A673 (cell line): ENCODE measurements around the gene ECI2. TPM values are rescaled to one million over a fixed set of nuclear protein-coding genes. Genes with fewer than 3 reads are reported as not detected.

Experiments used
- BruUV-seq: library from RNA; stranded (reverse); fragments of 400-500 nt; replicated peaks from 2 replicates; lab custom pipeline; 2021; lab: Mats Ljungman, UMichigan
- CTCF ChIA-PET: fragments of 300-600 bp; sonication (Branson Sonifier 250); formaldehyde crosslinking; loops from one replicate; lab custom pipeline; 2022; ENCODE audit warnings: antibody characterized with exemption; lab: Charles Lee
- POLR2A ChIA-PET: fragments of 300-600 bp; sonication (Branson Sonifier 250); formaldehyde crosslinking; loops from one replicate; lab custom pipeline; 2022; ENCODE audit warnings: antibody characterized with exemption; ENCODE audit not compliant: low non-redundant PET; lab: Charles Lee
- DNase-seq: peaks from one replicate; pipeline ENCODE4 v3.0.0-alpha.2; 2015; ENCODE audit warnings: low spot score
- H3K27ac ChIP-seq: fragments of 200-600 bp; sonication (generic); 2 replicates; pipeline ENCODE4 v1.5.1; 2016; ENCODE audit warnings: mixed run types, low read depth, mild to moderate bottlenecking, mixed read lengths, antibody characterized with exemption, low read length; ENCODE audit not compliant: poor library complexity, severe bottlenecking
- H3K27me3 ChIP-seq: fragments of 200-600 bp; sonication (generic); replicated peaks from 2 replicates; pipeline ENCODE4 v1.6.1; 2017; ENCODE audit warnings: mixed run types, low read depth, mild to moderate bottlenecking, mixed read lengths, antibody characterized with exemption, low read length; ENCODE audit not compliant: insufficient read depth, poor library complexity
- H3K36me3 ChIP-seq: fragments of 200-600 bp; sonication (generic); 2 replicates; pipeline ENCODE4 v1.6.1; 2016; ENCODE audit warnings: mixed run types, mild to moderate bottlenecking, mixed read lengths, antibody characterized with exemption, low read length; ENCODE audit not compliant: insufficient read depth, poor library complexity, severe bottlenecking
- H3K4me1 ChIP-seq: fragments of 200-600 bp; sonication (generic); 2 replicates; pipeline ENCODE4 v1.6.1; 2017; ENCODE audit warnings: mixed run types, mild to moderate bottlenecking, mixed read lengths, antibody characterized with exemption, low read length; ENCODE audit not compliant: insufficient read depth, poor library complexity, severe bottlenecking
- H3K4me3 ChIP-seq: fragments of 200-600 bp; sonication (generic); 2 replicates; pipeline ENCODE4 v1.5.1; 2016; ENCODE audit warnings: low read depth, mixed run types, mild to moderate bottlenecking, mixed read lengths, low read length; ENCODE audit not compliant: poor library complexity, severe bottlenecking
- H3K9me3 ChIP-seq: fragments of 200-600 bp; sonication (generic); 2 replicates; pipeline ENCODE4 v1.6.1; 2016; ENCODE audit warnings: mixed run types, low read depth, mild to moderate bottlenecking, mixed read lengths, antibody characterized with exemption, low read length; ENCODE audit not compliant: poor library complexity, severe bottlenecking
- EZH2 ChIP-seq: fragments of 200-600 bp; sonication (generic); IDR thresholded peaks from 2 replicates; pipeline ENCODE4 v1.6.1; 2017; ENCODE audit warnings: borderline replicate concordance, low read depth, mild to moderate bottlenecking, mixed read lengths, antibody characterized with exemption, low read length; ENCODE audit not compliant: poor library complexity, severe bottlenecking
- intact Hi-C: fragments of 100-400 bp; cut with micrococcal nuclease; formaldehyde crosslinking; loops from one replicate; pipeline ENCODE4 v1.10.0; 2022; ENCODE audit not compliant: unreplicated experiment
- total RNA-seq: library from RNA; stranded (reverse); gene quantifications from 2 replicates; pipeline ENCODE4 v1.2.3, GENCODE V29; 2021
- TF ChIP-seq, protein P1 (sequence below): fragments of 300-800, 200-600 bp; sonication (generic); conservative IDR thresholded peaks from 2 replicates; pipeline ENCODE4 v1.5.1; 2017; ENCODE audit warnings: low read depth, mild to moderate bottlenecking, antibody characterized with exemption, low read length, moderate library complexity, mixed read lengths

The ECI2 gene
- total RNA-seq, 1 experiment from 2014 or later, result 56.3 TPM

DNA sequence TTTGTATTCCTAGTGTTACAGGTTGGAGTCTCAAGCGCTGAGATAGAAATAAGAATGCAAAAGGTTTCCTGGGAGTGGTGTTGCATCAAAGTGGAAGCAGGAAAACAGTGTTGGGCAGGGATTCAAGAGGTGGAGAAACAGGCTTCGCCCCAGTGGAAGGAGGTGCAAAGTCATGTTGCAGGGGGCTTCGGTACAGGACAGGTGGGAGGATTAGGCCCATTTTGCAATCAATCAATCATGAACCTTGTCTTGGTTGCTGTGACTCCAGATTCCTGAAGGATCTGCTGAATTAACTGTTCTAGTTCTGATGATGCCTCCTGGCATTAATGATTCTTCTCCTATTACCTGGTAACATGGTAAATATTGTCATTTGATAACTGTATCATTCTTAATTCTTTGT is 34.1 kb downstream of the ECI2 start:
- Histone ChIP-seq H3K4me1 (no peaks in the 10 kb centered on the region), H3K27ac (no peak overlapping the region), H3K9me3 (no peaks in the 10 kb centered on the region), H3K27me3 (peaks cover 10% of the 10 kb centered on the region), H3K4me3 (no peak overlapping the region), H3K36me3 (no peaks in the 10 kb centered on the region)
- BruUV-seq, result no TSS peak
- TF ChIP-seq, protein P1, sequence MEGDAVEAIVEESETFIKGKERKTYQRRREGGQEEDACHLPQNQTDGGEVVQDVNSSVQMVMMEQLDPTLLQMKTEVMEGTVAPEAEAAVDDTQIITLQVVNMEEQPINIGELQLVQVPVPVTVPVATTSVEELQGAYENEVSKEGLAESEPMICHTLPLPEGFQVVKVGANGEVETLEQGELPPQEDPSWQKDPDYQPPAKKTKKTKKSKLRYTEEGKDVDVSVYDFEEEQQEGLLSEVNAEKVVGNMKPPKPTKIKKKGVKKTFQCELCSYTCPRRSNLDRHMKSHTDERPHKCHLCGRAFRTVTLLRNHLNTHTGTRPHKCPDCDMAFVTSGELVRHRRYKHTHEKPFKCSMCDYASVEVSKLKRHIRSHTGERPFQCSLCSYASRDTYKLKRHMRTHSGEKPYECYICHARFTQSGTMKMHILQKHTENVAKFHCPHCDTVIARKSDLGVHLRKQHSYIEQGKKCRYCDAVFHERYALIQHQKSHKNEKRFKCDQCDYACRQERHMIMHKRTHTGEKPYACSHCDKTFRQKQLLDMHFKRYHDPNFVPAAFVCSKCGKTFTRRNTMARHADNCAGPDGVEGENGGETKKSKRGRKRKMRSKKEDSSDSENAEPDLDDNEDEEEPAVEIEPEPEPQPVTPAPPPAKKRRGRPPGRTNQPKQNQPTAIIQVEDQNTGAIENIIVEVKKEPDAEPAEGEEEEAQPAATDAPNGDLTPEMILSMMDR, result no peak
- TF ChIP-seq EZH2, result no peak
- no peak for DNase-seq
- ChIA-PET POLR2A (no interaction called here), CTCF (no interaction called here)
- intact Hi-C loops, result no loop called here

DNA sequence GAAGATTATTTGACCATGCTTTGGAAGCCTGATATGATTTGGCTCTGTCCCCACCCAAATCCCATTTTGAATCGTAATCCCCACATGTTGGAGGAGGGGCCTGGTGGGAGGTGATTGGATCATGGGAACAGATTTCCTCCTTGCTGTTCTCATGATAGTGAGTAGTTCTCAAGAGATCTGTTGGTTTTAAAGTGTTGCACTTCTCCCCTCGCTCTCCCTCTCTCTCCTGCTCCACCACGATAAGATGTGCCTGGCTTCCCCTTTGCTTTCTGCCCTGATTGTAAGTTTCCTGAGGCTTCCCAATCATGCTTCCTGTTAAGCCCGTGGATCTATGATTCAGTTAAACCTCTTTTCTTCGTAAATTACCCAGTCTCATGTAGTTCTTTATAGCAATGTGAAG is 34.7 kb downstream of the ECI2 start:
- peaks cover 17% of the 10 kb centered on the region for H3K27me3 ChIP-seq
- BruUV-seq, result no TSS peak
- ChIA-PET CTCF (no interaction called here), POLR2A (no interaction called here)
- H3K4me1 ChIP-seq, result no peaks in the 10 kb centered on the region
- H3K27ac ChIP-seq, result no peak overlapping the region
- no peaks in the 10 kb centered on the region for H3K36me3 ChIP-seq
- TF ChIP-seq, protein P1, result no peak
- TF ChIP-seq EZH2, result no peak
- DNase-seq, result no peak
- intact Hi-C loops, result no loop called here
- no peak overlapping the region for H3K4me3 ChIP-seq
- no peaks in the 10 kb centered on the region for H3K9me3 ChIP-seq

- Histone ChIP-seq H3K4me3 (no peak overlapping the region), H3K4me1 (peaks cover 8% of the 10 kb centered on the region), H3K36me3 (no peaks in the 10 kb centered on the region), H3K9me3 (no peaks in the 10 kb centered on the region), H3K27me3 (peaks cover 27% of the 10 kb centered on the region), H3K27ac (no peak overlapping the region)
- DNase-seq, result peak; percentile 68
- intact Hi-C loops, result no loop called here
- CTCF ChIA-PET, result no interaction called here
- POLR2A ChIA-PET, result no interaction called here
- no TSS peak for BruUV-seq
- TF ChIP-seq EZH2, result no peak
- TF ChIP-seq, protein P1, result no peak
These were observed 42.1 kb downstream of the ECI2 start for GRCh38 chr6:4093288-4093687.
